AG04450 (cell line): Measurements from ENCODE around the gene TRAPPC12. TPM values are rescaled to one million over a fixed set of nuclear protein-coding genes. Genes with fewer than 3 reads are reported as not detected.
"Not testable (repeated sequence)": the region's sequence is repeated elsewhere in the genome, so short reads cannot be mapped to it uniquely, and the experiment has no call there.

ENCODE experiments used
- CTCF ChIA-PET: fragments of 300-600, 350-600 bp; formaldehyde crosslinking; extraction: SDS; loops from one replicate; lab custom pipeline; 2022; ENCODE audit warnings: antibody characterized with exemption, inconsistent platforms; lab: Charles Lee
- POLR2A ChIA-PET: fragments of 350-600 bp; formaldehyde crosslinking; extraction: SDS; loops from one replicate; lab custom pipeline; 2021; ENCODE audit warnings: antibody characterized with exemption, inconsistent platforms; lab: Yijun Ruan, JAX
- DNase-seq: peaks from one replicate; pipeline ENCODE4 v3.0.0-alpha.2; 2011; ENCODE audit warnings: low read depth, low spot score
- H3K27ac ChIP-seq: one replicate; pipeline ENCODE4 v1.5.1; 2012; ENCODE audit warnings: low read depth, low read length, control low read depth
- H3K27me3 ChIP-seq: one replicate; pipeline ENCODE4 v1.6.0; 2012; ENCODE audit warnings: low read length; ENCODE audit not compliant: control insufficient read depth, insufficient read depth
- H3K4me3 ChIP-seq: 2 replicates; pipeline ENCODE4 v1.5.1; 2011; ENCODE audit warnings: mild to moderate bottlenecking, low read depth, low read length, control low read depth
- H3K9me3 ChIP-seq: 2 replicates; pipeline ENCODE4 v1.5.1; 2012; ENCODE audit warnings: low read length; ENCODE audit not compliant: control insufficient read depth, insufficient read depth
- polyA plus RNA-seq: library from polyadenylated mRNA; depleted of rRNA; stranded (reverse); fragments of >200 nt; gene quantifications from 2 replicates; pipeline ENCODE4 v1.2.3, GENCODE V29; 2011
- TF ChIP-seq, protein P1 (sequence below): IDR thresholded peaks from 2 replicates; pipeline ENCODE4 v1.5.1; 2011; ENCODE audit warnings: low read depth, low read length, control low read depth, inconsistent platforms

The TRAPPC12 gene
- polyA plus RNA-seq, 1 experiment, result 41.7 TPM

DNA sequence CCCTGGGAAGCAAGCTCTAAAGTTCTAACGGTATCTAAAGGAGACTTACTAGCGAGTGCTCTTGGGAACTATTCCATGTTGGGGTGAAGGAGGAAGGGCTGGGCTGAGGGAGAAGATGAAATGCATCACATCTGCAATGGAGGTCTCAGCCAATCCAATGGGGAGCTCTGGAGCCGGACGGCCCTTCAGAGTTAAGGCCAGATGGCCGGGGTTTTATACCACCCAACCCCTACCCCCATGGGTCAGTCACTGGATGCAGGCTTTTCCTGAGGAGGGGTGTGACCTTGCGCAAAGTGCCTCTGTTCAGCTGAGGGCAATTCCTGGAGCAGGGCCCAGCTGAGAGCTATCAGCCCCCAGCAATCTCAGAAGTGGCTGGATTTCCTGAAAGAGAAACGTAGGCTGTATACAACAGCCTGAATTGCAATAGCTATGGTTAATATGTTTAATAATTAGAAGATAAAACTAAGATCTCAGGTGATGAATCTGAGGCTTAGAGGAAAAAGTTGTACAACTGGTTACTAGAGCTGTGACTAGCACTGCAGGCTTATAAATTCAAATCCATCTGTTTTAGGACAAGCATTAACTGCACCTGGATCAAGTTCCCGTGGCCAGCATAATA, 23.4 kb upstream of the TRAPPC12 start:
- Histone ChIP-seq H3K9me3 (no peaks in the 10 kb centered on the region), H3K27ac (no peak overlapping the region), H3K4me3 (no peak overlapping the region), H3K27me3 (no peaks in the 10 kb centered on the region)
- TF ChIP-seq, protein P1, sequence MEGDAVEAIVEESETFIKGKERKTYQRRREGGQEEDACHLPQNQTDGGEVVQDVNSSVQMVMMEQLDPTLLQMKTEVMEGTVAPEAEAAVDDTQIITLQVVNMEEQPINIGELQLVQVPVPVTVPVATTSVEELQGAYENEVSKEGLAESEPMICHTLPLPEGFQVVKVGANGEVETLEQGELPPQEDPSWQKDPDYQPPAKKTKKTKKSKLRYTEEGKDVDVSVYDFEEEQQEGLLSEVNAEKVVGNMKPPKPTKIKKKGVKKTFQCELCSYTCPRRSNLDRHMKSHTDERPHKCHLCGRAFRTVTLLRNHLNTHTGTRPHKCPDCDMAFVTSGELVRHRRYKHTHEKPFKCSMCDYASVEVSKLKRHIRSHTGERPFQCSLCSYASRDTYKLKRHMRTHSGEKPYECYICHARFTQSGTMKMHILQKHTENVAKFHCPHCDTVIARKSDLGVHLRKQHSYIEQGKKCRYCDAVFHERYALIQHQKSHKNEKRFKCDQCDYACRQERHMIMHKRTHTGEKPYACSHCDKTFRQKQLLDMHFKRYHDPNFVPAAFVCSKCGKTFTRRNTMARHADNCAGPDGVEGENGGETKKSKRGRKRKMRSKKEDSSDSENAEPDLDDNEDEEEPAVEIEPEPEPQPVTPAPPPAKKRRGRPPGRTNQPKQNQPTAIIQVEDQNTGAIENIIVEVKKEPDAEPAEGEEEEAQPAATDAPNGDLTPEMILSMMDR, result no peak
- no peak for DNase-seq
- CTCF ChIA-PET, result no interaction called here
- POLR2A ChIA-PET, result no interaction called here

DNA sequence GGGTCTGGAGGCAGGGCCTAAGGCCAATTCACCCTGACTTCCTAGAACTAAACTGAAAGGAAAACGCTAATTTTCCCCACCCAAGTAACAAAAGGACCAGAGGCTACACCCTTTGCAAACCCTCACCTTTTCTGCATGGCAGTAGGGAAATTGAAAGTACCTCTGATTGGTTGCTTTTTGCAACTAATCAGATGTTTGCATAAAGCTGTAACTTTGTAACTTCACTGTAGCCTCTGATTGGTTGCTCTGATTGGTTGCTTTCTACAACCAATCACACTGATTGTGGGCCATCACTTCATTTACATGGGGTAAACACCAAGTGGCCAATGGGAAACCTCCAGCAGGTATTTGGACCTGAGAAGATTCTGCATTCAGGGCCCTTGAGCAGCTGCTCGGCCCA, 22.7 kb upstream of the TRAPPC12 start:
- no peaks in the 10 kb centered on the region for H3K9me3 ChIP-seq
- POLR2A ChIA-PET, result no interaction called here
- TF ChIP-seq, protein P1, result no peak
- no peaks in the 10 kb centered on the region for H3K27me3 ChIP-seq
- no peak overlapping the region for H3K4me3 ChIP-seq
- DNase-seq, result no peak
- no peak overlapping the region for H3K27ac ChIP-seq
- CTCF ChIA-PET, result no interaction called here

DNA sequence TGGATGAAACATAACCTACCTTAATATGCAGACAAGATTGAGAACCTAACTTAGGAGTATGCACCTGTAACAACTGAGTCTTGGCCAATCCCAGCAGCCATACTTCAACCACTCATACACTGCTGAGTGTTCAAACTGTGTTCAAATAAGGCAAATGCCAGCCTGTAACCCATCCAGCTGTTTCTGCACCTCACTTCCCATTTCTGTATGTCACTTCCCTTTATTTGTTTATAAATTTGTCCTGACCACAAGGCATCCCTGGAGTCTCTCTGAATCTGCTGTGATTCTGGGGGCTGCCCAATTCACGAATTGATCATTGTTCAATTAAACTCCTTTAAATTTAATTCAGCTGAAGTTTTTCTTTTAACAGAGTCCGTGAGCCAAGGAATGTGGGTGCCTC, 22.0 kb upstream of the TRAPPC12 start:
- DNase-seq, CTCF ChIA-PET, H3K9me3 ChIP-seq, H3K4me3 ChIP-seq, POLR2A ChIA-PET, H3K27me3 ChIP-seq, H3K27ac ChIP-seq: not testable (repeated sequence)

DNA sequence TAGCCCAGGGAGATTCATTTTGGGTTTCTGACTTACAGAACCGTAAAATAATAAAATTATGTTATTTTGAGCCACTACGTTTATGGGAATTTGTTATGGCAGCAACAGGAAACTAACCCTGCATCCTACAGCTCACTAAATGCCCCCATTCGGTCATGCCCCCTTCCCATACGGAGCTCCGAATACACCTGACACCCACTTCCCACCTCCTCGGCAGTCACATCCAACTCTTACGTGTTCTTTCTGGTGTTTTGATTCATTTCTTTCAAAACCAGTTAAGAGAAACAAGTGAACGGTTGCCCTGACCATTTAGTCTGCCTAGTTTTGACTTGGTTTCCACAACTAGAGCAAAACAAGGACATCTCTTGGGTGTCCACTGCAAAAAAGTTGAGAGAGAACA, 21.6 kb upstream of the TRAPPC12 start:
- ChIA-PET CTCF (no interaction called here), POLR2A (no interaction called here)
- Histone ChIP-seq H3K27ac (no peak overlapping the region), H3K9me3 (no peaks in the 10 kb centered on the region), H3K27me3 (no peaks in the 10 kb centered on the region), H3K4me3 (no peak overlapping the region)
- TF ChIP-seq, protein P1, result no peak
- no peak for DNase-seq

DNA sequence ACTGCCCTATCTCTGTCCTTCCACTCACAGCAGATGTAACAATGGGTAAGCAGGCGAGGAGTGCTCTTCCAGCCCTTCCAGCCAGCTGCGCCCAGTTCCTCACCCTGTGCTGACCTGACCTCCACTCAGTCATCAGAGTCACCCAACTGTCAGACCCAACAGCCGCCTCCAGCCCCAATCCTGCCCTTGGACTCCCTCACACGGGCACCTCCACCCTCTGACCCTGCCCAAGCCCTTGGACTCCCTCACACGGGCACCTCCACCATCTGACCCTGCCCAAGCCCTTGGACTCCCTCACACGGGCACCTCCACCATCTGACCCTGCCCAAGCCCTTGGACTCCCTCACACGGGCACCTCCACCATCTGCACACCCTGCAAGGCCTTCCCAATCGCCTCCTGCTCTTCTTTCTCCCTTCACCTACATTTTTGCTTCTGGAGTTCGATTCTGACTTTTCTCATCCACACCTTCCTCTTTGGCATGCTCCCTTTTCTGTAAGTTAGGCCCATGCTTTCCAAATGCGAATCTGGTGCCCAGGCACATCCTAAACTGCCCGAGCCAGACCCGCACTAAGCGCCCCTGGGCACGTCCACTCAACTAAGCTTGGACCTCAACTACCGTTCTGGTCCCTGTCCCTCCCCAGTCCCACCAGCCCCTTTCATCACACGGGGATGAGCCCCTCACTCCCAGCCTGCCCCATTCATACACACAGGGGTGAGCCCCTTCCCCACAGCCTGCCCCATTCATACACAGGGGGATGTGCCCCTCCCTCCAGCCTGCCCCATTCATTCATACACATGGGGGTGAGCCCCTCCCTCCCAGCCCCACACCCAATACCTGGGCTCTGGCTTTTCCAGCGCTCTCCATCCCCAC, 17.7 kb upstream of the TRAPPC12 start:
- H3K4me3 ChIP-seq, result no peak overlapping the region
- H3K27me3 ChIP-seq, result no peaks in the 10 kb centered on the region
- DNase-seq, result no peak
- H3K9me3 ChIP-seq, result no peaks in the 10 kb centered on the region
- no peak overlapping the region for H3K27ac ChIP-seq
- CTCF ChIA-PET, result no interaction called here
- TF ChIP-seq, protein P1, result no peak
- POLR2A ChIA-PET, result no interaction called here
